ENCODE measurements around the gene MAGI2. TPM values are rescaled to one million over a fixed set of nuclear protein-coding genes. Genes with fewer than 3 reads are reported as not detected.
A peak's percentile ranks its signal among the peaks of the same experiment; 100 is the strongest.

Gene MAGI2
- 6.2 and 8.6 TPM in 2 replicates for total RNA-seq (2014; rRNA removed; shearing (Covaris generic))

DNA sequence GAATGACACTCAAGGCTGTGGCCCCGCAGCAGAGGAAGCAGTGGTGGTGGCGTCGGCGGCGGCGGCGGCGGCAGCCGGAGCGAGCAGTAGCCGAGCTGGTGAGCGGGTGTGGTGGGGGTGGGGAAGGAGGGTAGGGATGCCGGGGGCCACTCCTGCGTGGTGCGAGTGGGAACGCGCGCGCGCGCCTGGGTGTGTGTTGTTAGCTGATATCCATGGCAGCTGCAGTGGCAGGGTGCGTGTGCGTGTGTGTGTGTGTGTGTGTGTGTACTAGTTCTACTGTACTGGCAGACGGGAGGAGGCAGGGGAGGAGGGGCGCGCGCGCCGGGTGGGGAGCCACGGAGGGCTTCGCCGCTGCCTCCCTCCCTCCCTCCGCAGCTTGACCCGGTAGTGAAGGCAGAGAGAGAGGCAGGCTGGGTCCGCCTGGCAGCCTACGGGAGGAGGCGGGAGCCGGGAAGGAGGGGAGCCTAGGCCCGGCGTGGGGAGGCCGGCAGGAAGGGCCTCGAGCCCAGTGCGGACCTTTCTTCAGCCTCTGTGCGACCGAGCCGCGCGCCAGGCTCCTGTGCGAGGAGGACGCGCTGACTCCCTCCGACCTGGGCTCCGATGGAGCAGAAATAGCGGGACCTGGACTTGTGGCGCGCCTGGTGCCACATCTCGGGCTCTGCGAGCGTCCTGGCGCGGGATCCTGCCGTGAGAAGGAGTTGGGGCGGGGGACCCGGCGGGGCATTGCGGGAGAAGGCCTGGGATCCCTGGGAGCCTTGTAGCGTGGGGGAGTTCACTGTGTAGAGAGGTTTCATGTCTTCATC lies at the start of gene MAGI2:
MAGI2 (minus strand) TSS at position 110 of the 803 bp plus-strand sequence. CDS start 347 bp downstream, outside the sequence.
- DNase-seq, result peak; percentile 68
- Histone ChIP-seq H3K27me3 (ENCODE audit: control insufficient read depth, insufficient read depth, low read length) (peaks cover 65% of the 10 kb centered on the region), H3K4me3 (ENCODE audit: insufficient read depth, low read depth, low read length) (peak within 1 kb of the TSS; percentile 66), H3K36me3 (replicated peaks; ENCODE audit: control insufficient read depth, insufficient read depth, low read length) (no peaks in the 10 kb centered on the region)

DNA sequence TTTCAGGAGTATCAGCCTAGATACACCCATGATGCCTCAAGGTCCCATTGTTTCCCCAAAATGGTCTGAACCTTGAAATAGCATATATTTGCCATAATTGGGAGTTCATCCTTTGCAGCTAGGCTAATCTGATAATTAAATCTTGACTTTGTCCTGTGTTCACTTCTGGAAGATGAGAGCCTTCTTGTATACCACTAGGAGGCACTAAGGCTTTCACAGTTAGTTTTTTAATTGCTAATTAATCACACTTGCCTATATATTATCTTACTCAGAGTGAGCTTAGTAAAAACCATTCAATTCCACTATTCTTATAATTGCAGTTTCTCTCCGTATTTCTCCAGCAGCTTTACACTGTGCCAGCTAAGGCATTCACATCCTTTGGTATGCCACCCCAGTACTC lies 48.7 kb upstream of the MAGI2 start:
- Histone ChIP-seq H3K4me3 (ENCODE audit: insufficient read depth, low read depth, low read length) (no peak overlapping the region), H3K27me3 (ENCODE audit: control insufficient read depth, insufficient read depth, low read length) (no peaks in the 10 kb centered on the region), H3K36me3 (replicated peaks; ENCODE audit: control insufficient read depth, insufficient read depth, low read length) (no peaks in the 10 kb centered on the region)
- DNase-seq, result peak; percentile 22

- no peak for DNase-seq
- no peaks in the 10 kb centered on the region for H3K36me3 ChIP-seq (replicated peaks; ENCODE audit: control insufficient read depth, insufficient read depth, low read length)
- no peaks in the 10 kb centered on the region for H3K27me3 ChIP-seq (ENCODE audit: control insufficient read depth, insufficient read depth, low read length)
- H3K4me3 ChIP-seq (ENCODE audit: insufficient read depth, low read depth, low read length), result no peak overlapping the region
These were observed 47.3 kb upstream of the MAGI2 start for GRCh38 chr7:79500759-79501158.

GRCh38 chr7:79497728-79498127 lies 44.3 kb upstream of the MAGI2 start:
- H3K4me3 ChIP-seq (ENCODE audit: insufficient read depth, low read depth, low read length), result no peak overlapping the region
- H3K27me3 ChIP-seq (ENCODE audit: control insufficient read depth, insufficient read depth, low read length), result no peaks in the 10 kb centered on the region
- no peak for DNase-seq
- H3K36me3 ChIP-seq (replicated peaks; ENCODE audit: control insufficient read depth, insufficient read depth, low read length), result no peaks in the 10 kb centered on the region

DNA sequence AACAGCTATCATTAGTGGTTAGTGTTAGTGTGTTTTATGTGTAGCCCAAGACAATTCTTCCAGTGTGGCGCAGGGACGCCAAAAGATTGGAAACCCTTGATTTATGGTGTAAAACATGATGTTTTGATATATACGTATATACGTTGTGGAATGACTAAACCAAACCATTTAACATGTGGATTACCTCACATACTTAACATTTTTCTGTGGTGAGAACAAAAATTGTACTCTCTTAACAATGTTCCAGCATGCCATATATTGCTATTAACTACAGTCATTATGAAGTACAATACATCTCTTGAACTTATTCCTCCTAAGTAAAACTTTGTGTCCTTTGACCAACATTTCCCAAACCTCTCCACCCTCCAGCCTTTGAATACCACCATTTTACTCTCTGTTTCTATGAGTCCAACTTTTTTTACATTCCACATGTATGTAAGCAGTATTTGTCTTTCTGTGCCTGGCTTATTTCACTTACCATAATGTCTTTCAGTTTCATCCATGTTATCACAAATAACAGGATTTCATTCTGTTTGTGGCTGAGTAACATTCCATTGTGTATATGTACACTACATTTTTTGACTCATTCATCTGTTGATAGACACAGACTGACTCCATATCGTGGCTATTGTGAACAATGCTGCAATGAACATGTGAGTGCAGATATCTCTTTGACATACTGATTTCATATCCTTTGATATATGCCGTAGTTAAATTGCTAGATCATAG lies 42.2 kb upstream of the MAGI2 start:
- Histone ChIP-seq H3K4me3 (ENCODE audit: insufficient read depth, low read depth, low read length) (no peak overlapping the region), H3K27me3 (ENCODE audit: control insufficient read depth, insufficient read depth, low read length) (no peaks in the 10 kb centered on the region), H3K36me3 (replicated peaks; ENCODE audit: control insufficient read depth, insufficient read depth, low read length) (no peaks in the 10 kb centered on the region)
- DNase-seq, result no peak

- no peak overlapping the region for H3K4me3 ChIP-seq (ENCODE audit: insufficient read depth, low read depth, low read length)
- no peaks in the 10 kb centered on the region for H3K36me3 ChIP-seq (replicated peaks; ENCODE audit: control insufficient read depth, insufficient read depth, low read length)
- DNase-seq, result no peak
- no peaks in the 10 kb centered on the region for H3K27me3 ChIP-seq (ENCODE audit: control insufficient read depth, insufficient read depth, low read length)
These were observed 40.6 kb upstream of the MAGI2 start for GRCh38 chr7:79494046-79494445.

GRCh38 chr7:79489371-79489770 lies 35.9 kb upstream of the MAGI2 start:
- H3K4me3 ChIP-seq (ENCODE audit: insufficient read depth, low read depth, low read length), result no peak overlapping the region
- no peaks in the 10 kb centered on the region for H3K36me3 ChIP-seq (replicated peaks; ENCODE audit: control insufficient read depth, insufficient read depth, low read length)
- DNase-seq, result no peak

DNA sequence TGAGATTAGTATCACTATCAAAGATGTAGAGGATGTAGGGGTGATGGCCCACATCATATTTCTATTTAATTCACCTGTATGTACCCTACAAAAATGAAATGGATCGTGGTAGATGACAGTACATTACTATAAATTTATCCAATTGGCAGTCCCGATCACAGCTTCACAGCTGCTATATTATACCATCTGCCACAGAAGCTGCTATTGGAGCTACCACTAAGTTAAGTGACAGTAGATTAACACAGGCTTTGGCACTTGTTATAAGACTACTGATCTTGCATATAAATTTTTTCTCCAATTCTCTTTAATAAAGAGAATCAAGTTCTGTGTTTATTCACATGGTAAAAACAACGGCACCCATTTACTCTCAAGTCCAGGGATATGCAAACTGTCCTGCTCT lies 24.9 kb upstream of the MAGI2 start:
- H3K27me3 ChIP-seq (ENCODE audit: control insufficient read depth, insufficient read depth, low read length), result no peaks in the 10 kb centered on the region
- no peak for DNase-seq
- H3K4me3 ChIP-seq (ENCODE audit: insufficient read depth, low read depth, low read length), result no peak overlapping the region
- H3K36me3 ChIP-seq (replicated peaks; ENCODE audit: control insufficient read depth, insufficient read depth, low read length), result no peaks in the 10 kb centered on the region

More at GRCh38 chr7:79489371-79489770, 35.9 kb upstream of the MAGI2 start:
- no peaks in the 10 kb centered on the region for H3K27me3 ChIP-seq (ENCODE audit: control insufficient read depth, insufficient read depth, low read length)

DNA sequence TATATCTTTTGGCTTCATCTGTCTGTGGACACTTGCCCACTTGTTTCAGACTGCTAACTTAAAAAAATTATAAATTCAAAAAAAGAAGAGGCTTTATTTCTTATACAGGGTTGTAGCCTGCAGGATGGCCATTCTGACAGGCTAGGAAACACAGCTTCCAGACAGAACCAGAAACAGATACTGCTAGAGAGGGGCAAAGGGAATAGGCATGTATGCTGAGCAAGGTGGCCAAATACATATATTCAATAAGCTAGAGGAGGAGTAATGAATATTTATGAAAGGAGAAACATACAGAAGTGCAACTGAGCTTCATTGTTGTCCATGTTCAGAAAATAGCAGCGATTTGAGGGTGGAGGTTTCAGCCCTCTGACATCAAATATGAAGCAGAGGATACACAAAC lies 22.0 kb upstream of the MAGI2 start:
- H3K27me3 ChIP-seq (ENCODE audit: control insufficient read depth, insufficient read depth, low read length), result no peaks in the 10 kb centered on the region
- no peak for DNase-seq
- no peak overlapping the region for H3K4me3 ChIP-seq (ENCODE audit: insufficient read depth, low read depth, low read length)
- no peaks in the 10 kb centered on the region for H3K36me3 ChIP-seq (replicated peaks; ENCODE audit: control insufficient read depth, insufficient read depth, low read length)

DNA sequence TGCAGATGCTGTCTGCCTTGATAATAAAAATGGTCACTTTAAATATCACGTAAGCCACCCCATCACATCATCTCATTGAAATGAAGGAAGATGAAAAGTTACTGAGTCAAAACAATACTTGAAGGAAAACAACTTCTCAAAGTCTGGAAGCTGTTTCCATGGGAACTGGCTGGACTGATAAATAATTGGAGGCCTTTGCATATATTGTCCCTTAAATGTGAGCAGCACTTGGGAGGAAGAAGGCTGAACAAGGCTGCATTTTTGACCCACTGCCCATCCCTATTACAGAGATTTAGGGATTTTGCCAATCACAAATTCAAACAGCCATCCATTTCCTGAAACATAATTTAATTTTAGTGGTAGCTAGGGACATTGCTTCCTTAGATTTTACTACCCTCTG lies 18.2 kb upstream of the MAGI2 start:
- DNase-seq, result no peak
- H3K27me3 ChIP-seq (ENCODE audit: control insufficient read depth, insufficient read depth, low read length), result no peaks in the 10 kb centered on the region
- H3K36me3 ChIP-seq (replicated peaks; ENCODE audit: control insufficient read depth, insufficient read depth, low read length), result no peaks in the 10 kb centered on the region
- no peak overlapping the region for H3K4me3 ChIP-seq (ENCODE audit: insufficient read depth, low read depth, low read length)

DNA sequence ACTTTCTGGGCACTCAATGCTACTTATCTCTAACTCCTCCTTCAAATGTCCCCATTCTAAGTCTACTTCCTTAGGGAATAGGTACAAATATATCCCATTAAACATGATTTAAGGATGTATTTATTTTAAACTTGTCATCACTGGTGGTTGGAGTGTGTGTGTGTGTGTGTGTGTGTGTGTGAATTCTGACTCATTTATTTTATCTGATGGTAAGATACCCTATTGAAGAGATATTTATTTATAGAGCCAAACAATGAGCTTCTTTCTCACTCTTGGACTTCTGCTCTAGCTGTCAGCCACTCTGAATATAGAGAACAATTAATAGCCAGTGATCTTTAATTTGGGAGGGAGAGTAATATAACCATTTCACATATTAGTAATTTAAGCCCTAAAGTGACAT lies 17.8 kb upstream of the MAGI2 start:
- Histone ChIP-seq H3K27me3 (ENCODE audit: control insufficient read depth, insufficient read depth, low read length) (no peaks in the 10 kb centered on the region), H3K36me3 (replicated peaks; ENCODE audit: control insufficient read depth, insufficient read depth, low read length) (no peaks in the 10 kb centered on the region), H3K4me3 (ENCODE audit: insufficient read depth, low read depth, low read length) (no peak overlapping the region)
- DNase-seq, result no peak

- no peak for DNase-seq
- H3K27me3 ChIP-seq (ENCODE audit: control insufficient read depth, insufficient read depth, low read length), result no peaks in the 10 kb centered on the region
These were observed 12.1 kb upstream of the MAGI2 start for GRCh38 chr7:79465551-79465950.

GRCh38 chr7:79464051-79464450 lies 10.6 kb upstream of the MAGI2 start:
- H3K36me3 ChIP-seq (replicated peaks; ENCODE audit: control insufficient read depth, insufficient read depth, low read length), result no peaks in the 10 kb centered on the region
- no peaks in the 10 kb centered on the region for H3K27me3 ChIP-seq (ENCODE audit: control insufficient read depth, insufficient read depth, low read length)
- no peak overlapping the region for H3K4me3 ChIP-seq (ENCODE audit: insufficient read depth, low read depth, low read length)
- no peak for DNase-seq

More at GRCh38 chr7:79465551-79465950, 12.1 kb upstream of the MAGI2 start:
- H3K36me3 ChIP-seq (replicated peaks; ENCODE audit: control insufficient read depth, insufficient read depth, low read length), result no peaks in the 10 kb centered on the region
- H3K4me3 ChIP-seq (ENCODE audit: insufficient read depth, low read depth, low read length), result no peak overlapping the region

- H3K36me3 ChIP-seq (replicated peaks; ENCODE audit: control insufficient read depth, insufficient read depth, low read length), result no peaks in the 10 kb centered on the region
These were observed 8.9 kb upstream of the MAGI2 start for GRCh38 chr7:79462390-79462789.

DNA sequence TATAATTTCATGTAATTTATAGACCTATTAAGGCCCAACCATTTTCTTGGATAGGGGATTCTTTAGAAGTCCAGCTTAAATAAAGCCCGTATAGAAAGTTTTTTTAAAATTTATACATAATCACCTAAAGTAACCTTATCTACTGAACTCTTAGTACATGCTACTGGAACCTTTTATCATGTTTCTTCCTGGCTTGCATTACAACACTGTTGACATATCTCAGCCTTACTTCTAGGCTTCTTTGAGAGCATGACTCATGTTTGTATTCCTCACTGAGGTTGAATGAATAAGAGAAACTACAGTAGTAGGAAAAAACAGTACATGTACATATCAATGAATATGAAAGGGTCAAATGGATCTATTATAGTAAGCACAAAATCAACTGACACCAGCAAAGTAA lies 8.2 kb upstream of the MAGI2 start:
- Histone ChIP-seq H3K27me3 (ENCODE audit: control insufficient read depth, insufficient read depth, low read length) (peaks cover 4% of the 10 kb centered on the region), H3K4me3 (ENCODE audit: insufficient read depth, low read depth, low read length) (no peak overlapping the region), H3K36me3 (replicated peaks; ENCODE audit: control insufficient read depth, insufficient read depth, low read length) (no peaks in the 10 kb centered on the region)
- DNase-seq, result no peak

More at GRCh38 chr7:79462390-79462789, 8.9 kb upstream of the MAGI2 start:
- no peak for DNase-seq
- H3K4me3 ChIP-seq (ENCODE audit: insufficient read depth, low read depth, low read length), result no peak overlapping the region
- H3K27me3 ChIP-seq (ENCODE audit: control insufficient read depth, insufficient read depth, low read length), result no peaks in the 10 kb centered on the region
